IMR-90 (cell line): Measurements from ENCODE around the gene CIROP. TPM values are rescaled to one million over a fixed set of nuclear protein-coding genes. Genes with fewer than 3 reads are reported as not detected.

Experiments
- ATAC-seq: fragments of 200-7000 bp; cut with Tn5 transposase; 2 replicates; pipeline ENCODE4 v1.9.1; 2020; ENCODE audit warnings: low read depth, mild to moderate bottlenecking, moderate library complexity
- BruUV-seq: library from RNA; stranded (reverse); fragments of 400-500 nt; replicated peaks from 2 replicates; lab custom pipeline; 2021; lab: Mats Ljungman, UMichigan
- CTCF ChIA-PET: fragments of 300-600 bp; formaldehyde crosslinking; extraction: SDS; loops from one replicate; lab custom pipeline; 2021; ENCODE audit warnings: antibody characterized with exemption; lab: Yijun Ruan, JAX
- POLR2A ChIA-PET: fragments of 300-600 bp; sonication (Branson Sonifier 250); formaldehyde crosslinking; loops from one replicate; lab custom pipeline; 2022; ENCODE audit warnings: antibody characterized with exemption; ENCODE audit not compliant: unreplicated experiment; lab: Charles Lee
- DNase-seq: peaks from one replicate; pipeline ENCODE4 v3.0.0; 2013
- H2AFZ ChIP-seq: replicated peaks from 2 replicates; pipeline ENCODE3; 2013; ENCODE audit warnings: low read length, mild to moderate bottlenecking; ENCODE audit not compliant: poor library complexity
- H2AK5ac ChIP-seq: 2 replicates; pipeline ENCODE4 v1.6.1; 2013; ENCODE audit warnings: low read depth, low read length, inconsistent platforms
- H2AK9ac ChIP-seq: replicated peaks from 2 replicates; pipeline ENCODE3; 2013; ENCODE audit warnings: mild to moderate bottlenecking, low read depth, low read length, moderate library complexity; ENCODE audit not compliant: poor library complexity
- H2BK120ac ChIP-seq: 2 replicates; pipeline ENCODE4 v1.6.1; 2013; ENCODE audit warnings: low read depth, low read length, inconsistent platforms
- H2BK15ac ChIP-seq: 3 replicates; pipeline ENCODE4 v1.6.1; 2013; ENCODE audit warnings: low read depth, low read length, inconsistent platforms
- H2BK20ac ChIP-seq: 2 replicates; pipeline ENCODE4 v1.6.1; 2013; ENCODE audit warnings: low read depth, mild to moderate bottlenecking, inconsistent platforms, low read length, moderate library complexity
- H2BK5ac ChIP-seq: 2 replicates; pipeline ENCODE4 v1.6.1; 2013; ENCODE audit warnings: mild to moderate bottlenecking, low read depth, low read length, inconsistent platforms; ENCODE audit not compliant: poor library complexity, severe bottlenecking
- H3K14ac ChIP-seq: replicated peaks from 2 replicates; pipeline ENCODE4 v1.6.1; 2013; ENCODE audit warnings: low read depth, low read length, inconsistent platforms
- H3K18ac ChIP-seq: 2 replicates; pipeline ENCODE4 v1.6.1; 2013; ENCODE audit warnings: low read depth, low read length, control low read depth
- H3K23ac ChIP-seq: 2 replicates; pipeline ENCODE4 v1.6.1; 2013; ENCODE audit warnings: low read depth, low read length, inconsistent platforms
- H3K27ac ChIP-seq: 2 replicates; pipeline ENCODE4 v1.5.1; 2013; ENCODE audit warnings: mild to moderate bottlenecking, control low read depth, low read length; ENCODE audit not compliant: insufficient read depth
- H3K27me3 ChIP-seq: 2 replicates; pipeline ENCODE4 v1.6.1; 2013; ENCODE audit warnings: low read length; ENCODE audit not compliant: control insufficient read depth, insufficient read depth
- H3K36me3 ChIP-seq: 2 replicates; pipeline ENCODE4 v1.6.1; 2013; ENCODE audit warnings: low read length, mixed read lengths; ENCODE audit not compliant: control insufficient read depth, insufficient read depth
- H3K4ac ChIP-seq: 2 replicates; pipeline ENCODE4 v1.6.1; 2013; ENCODE audit warnings: low read depth, low read length, inconsistent platforms
- H3K4me1 ChIP-seq: 2 replicates; pipeline ENCODE4 v1.6.1; 2013; ENCODE audit warnings: low read length, mixed read lengths; ENCODE audit not compliant: control insufficient read depth, insufficient read depth
- H3K4me2 ChIP-seq: 2 replicates; pipeline ENCODE4 v1.6.1; 2013; ENCODE audit warnings: low read depth, mild to moderate bottlenecking, control low read depth, low read length, moderate library complexity
- H3K4me3 ChIP-seq: 2 replicates; pipeline ENCODE4 v1.5.1; 2013; ENCODE audit warnings: low read depth, mild to moderate bottlenecking, control low read depth, low read length, moderate library complexity; ENCODE audit not compliant: insufficient read depth
- H3K56ac ChIP-seq: 2 replicates; pipeline ENCODE4 v1.6.1; 2013; ENCODE audit warnings: low read length, inconsistent platforms; ENCODE audit not compliant: insufficient read depth; ENCODE audit errors: extremely low read depth
- H3K79me1 ChIP-seq, 2 experiments: 2 replicates each; pipeline ENCODE4 v1.6.1; 2013; ENCODE audit warnings: low read length in 2 of 2, inconsistent platforms in 1 of 2, low read depth in 1 of 2
- H3K9ac ChIP-seq: 2 replicates; pipeline ENCODE4 v1.6.1; 2013; ENCODE audit warnings: low read depth, low read length, control low read depth
- H3K9me1 ChIP-seq: 2 replicates; pipeline ENCODE4 v1.6.1; 2013; ENCODE audit warnings: low read length, inconsistent platforms; ENCODE audit not compliant: insufficient read depth
- H3K9me3 ChIP-seq: 2 replicates; pipeline ENCODE4 v1.6.1; 2013; ENCODE audit warnings: low read length; ENCODE audit not compliant: control insufficient read depth, insufficient read depth
- H4K20me1 ChIP-seq: 2 replicates; pipeline ENCODE4 v1.6.1; 2013; ENCODE audit warnings: low read length, inconsistent platforms; ENCODE audit not compliant: insufficient read depth
- H4K5ac ChIP-seq: 2 replicates; pipeline ENCODE4 v1.6.1; 2013; ENCODE audit warnings: mild to moderate bottlenecking, low read depth, low read length, control low read depth
- H4K8ac ChIP-seq, 2 experiments: 2 replicates each; pipeline ENCODE4 v1.6.1; 2013; ENCODE audit warnings: low read depth in 2 of 2, low read length in 2 of 2, control low read depth in 1 of 2, inconsistent platforms in 1 of 2
- H4K91ac ChIP-seq: 2 replicates; pipeline ENCODE4 v1.6.1; 2013; ENCODE audit warnings: low read depth, low read length, inconsistent platforms; ENCODE audit not compliant: insufficient read depth
- BHLHE40 ChIP-seq: fragments of 150-350 bp; IDR thresholded peaks from 2 replicates; pipeline ENCODE4 v1.6.1; 2016; ENCODE audit warnings: mild to moderate bottlenecking, low read depth, low read length
- CEBPB ChIP-seq: IDR thresholded peaks from 2 replicates; pipeline ENCODE4 v1.6.1; 2012; ENCODE audit warnings: low read depth, low read length, improper control_type of control experiment
- CHD1 ChIP-seq: IDR thresholded peaks from 2 replicates; pipeline ENCODE4 v1.6.1; 2012; ENCODE audit warnings: low read depth, low read length, improper control_type of control experiment
- ELK1 ChIP-seq: fragments of 150-350 bp; IDR thresholded peaks from 2 replicates; pipeline ENCODE4 v1.6.1; 2016; ENCODE audit warnings: low read depth, mild to moderate bottlenecking, low read length, moderate library complexity, borderline replicate concordance
- FOS ChIP-seq: fragments of 150-350 bp; IDR thresholded peaks from 2 replicates; pipeline ENCODE4 v1.6.1; 2016; ENCODE audit warnings: low read depth, low read length
- MAFK ChIP-seq: IDR thresholded peaks from 2 replicates; pipeline ENCODE4 v1.6.1; 2012; ENCODE audit warnings: low read depth, low read length, improper control_type of control experiment
- MXI1 ChIP-seq: IDR thresholded peaks from 2 replicates; pipeline ENCODE4 v1.6.1; 2012; ENCODE audit warnings: low read depth, mild to moderate bottlenecking, low read length, moderate library complexity, borderline replicate concordance
- NFE2L2 ChIP-seq: fragments of 150-350 bp; IDR thresholded peaks from 2 replicates; pipeline ENCODE4 v1.6.1; 2016; ENCODE audit warnings: low read depth, mild to moderate bottlenecking, low read length
- POLR2A ChIP-seq: IDR thresholded peaks from 2 replicates; pipeline ENCODE4 v1.6.1; 2012; ENCODE audit warnings: mild to moderate bottlenecking, low read depth, low read length
- RAD21 ChIP-seq: IDR thresholded peaks from 2 replicates; pipeline ENCODE4 v1.6.1; 2012; ENCODE audit warnings: low read length, improper control_type of control experiment
- RFX5 ChIP-seq: IDR thresholded peaks from 2 replicates; pipeline ENCODE4 v1.8.0; 2012; ENCODE audit warnings: low read depth, mild to moderate bottlenecking, low read length, moderate library complexity
- SMC3 ChIP-seq: fragments of 150-350 bp; IDR thresholded peaks from 2 replicates; pipeline ENCODE4 v1.6.1; 2016; ENCODE audit warnings: low read depth, mild to moderate bottlenecking, antibody characterized with exemption, low read length, moderate library complexity
- USF2 ChIP-seq: fragments of 150-350 bp; IDR thresholded peaks from 2 replicates; pipeline ENCODE4 v1.6.1; 2017; ENCODE audit warnings: mild to moderate bottlenecking, antibody characterized with exemption, low read length, low read depth
- WGBS, 2 experiments: methylation state at CpG; one replicate each; pipeline versions ENCODE4 v1.1.5 to v1.1.7; 2013; ENCODE audit warnings: missing lambda C conversion rate in 2 of 2; ENCODE audit not compliant: insufficient read length in 1 of 2; ENCODE audit errors: extremely low coverage in 2 of 2; 5-methylcytosine and 5-hydroxymethylcytosine counted together
- dilution Hi-C: fragments of 300-500 bp; cut with HindIII; formaldehyde crosslinking; loops from one replicate; pipeline ENCODE4 v1.14.3; 2018; ENCODE audit warnings: low sequenced_read_pairs; ENCODE audit not compliant: unreplicated experiment
- in situ Hi-C: fragments of 300-500 bp; cut with MboI; formaldehyde crosslinking; loops from 3 replicates; pipeline ENCODE4 v1.14.3; 2019; ENCODE audit warnings: low sequenced_read_pairs, inconsistent platforms, mixed read lengths
- intact Hi-C: fragments of 100-400 bp; cut with micrococcal nuclease; formaldehyde crosslinking; loops from 2 replicates; pipeline ENCODE4 v1.10.0; 2022
- polyA plus RNA-seq, 3 experiments: library from polyadenylated mRNA; depleted of rRNA; stranded (reverse); fragments of >200 nt; gene quantifications; 2 replicates each; pipeline ENCODE4 v1.2.3, GENCODE V29; 2012; ENCODE audit warnings: low replicate concordance in 1 of 3
- total RNA-seq: library from RNA; depleted of rRNA; stranded (reverse); fragments of >200 nt; gene quantifications from 2 replicates; pipeline ENCODE4 v1.2.3, GENCODE V29; 2012

Gene CIROP
- total and polyA plus RNA-seq, 2 of the 4 experiments (the other 2 are of a cell fraction), result 0.31 to 0.36 TPM

GRCh38 chr14:23105348-23105824 is 597 bp upstream of the CIROP start:
- no peak overlapping the region for H2AFZ ChIP-seq
- H3K27ac ChIP-seq, result no peak overlapping the region
- H2AK5ac ChIP-seq, result peak overlapping the region; percentile 77
- 0 out of 2 replicates have a peak, but pooled peaks cover 5% of the 10 kb centered on the region for H4K20me1 ChIP-seq
- H4K91ac ChIP-seq, result no peak overlapping the region
- intact Hi-C loops, result no loop called here
- ATAC-seq (no peak), DNase-seq (no peak)
- POLR2A ChIA-PET, result no interaction called here
- H3K4me2 ChIP-seq, result no peak overlapping the region
- H3K18ac ChIP-seq, result no peak overlapping the region
- H3K23ac ChIP-seq, result no peak overlapping the region
- H3K9me3 ChIP-seq, result no peaks in the 10 kb centered on the region
- H3K4me3 ChIP-seq, result no peak overlapping the region
- dilution Hi-C loops, result no loop called here
- no TSS peak for BruUV-seq
- H3K9ac ChIP-seq, result no peak overlapping the region
- H4K8ac ChIP-seq, result 0 out of 4 replicates have a peak overlapping the region, but pooled peaks of 1 of the 2 experiments have one; percentile 39
- TF ChIP-seq USF2 (no peak), RAD21 (no peak), SMC3 (no peak), NFE2L2 (no peak), ELK1 (no peak), MXI1 (no peak), RFX5 (no peak), MAFK (no peak), CEBPB (no peak), FOS (no peak), POLR2A (no peak), BHLHE40 (no peak), CHD1 (no peak)
- WGBS, 2 experiments, result no CpG with 5 or more reads among the region's 4 CpGs
- no peaks in the 10 kb centered on the region; the same call in 1 of the 2 replicates for H3K9me1 ChIP-seq
- peaks cover 6% of the 10 kb centered on the region for H3K4me1 ChIP-seq
- no peak overlapping the region for H2BK120ac ChIP-seq
- peaks cover 3% of the 10 kb centered on the region; the same call in 1 of the 2 replicates for H3K36me3 ChIP-seq
- 0 out of 3 replicates have a peak overlapping the region, but pooled peaks have one; percentile 65 for H2BK15ac ChIP-seq
- 0 out of 2 replicates have a peak overlapping the region, but pooled peaks have one; percentile 25 for H3K14ac ChIP-seq
- H3K4ac ChIP-seq, result peak overlapping the region; percentile 75; the same call in 1 of the 2 replicates
- in situ Hi-C loops, result no loop called here
- H2BK5ac ChIP-seq, result no peak overlapping the region
- CTCF ChIA-PET, result no interaction called here
- H3K56ac ChIP-seq, result no peak overlapping the region
- no peaks in the 10 kb centered on the region for H3K27me3 ChIP-seq
- H4K5ac ChIP-seq, result no peak overlapping the region
- H3K79me1 ChIP-seq, result peaks cover 0 to 11% of the 10 kb centered on the region in 2 experiments; a peak in 2 of 4 replicates
- no peak overlapping the region for H2AK9ac ChIP-seq
- peak overlapping the region; percentile 9; the same call in 1 of the 2 replicates for H2BK20ac ChIP-seq
